GM18867 (cell line): Measurements from ENCODE around the gene AKR7A2.
"Not testable (repeated sequence)": the region's sequence is repeated elsewhere in the genome, so short reads cannot be mapped to it uniquely, and the experiment has no call there.

Experiments
- ATAC-seq: cut with Tn5 transposase; IDR thresholded peaks from one replicate; pipeline ENCODE4 v1.9.1; 2021; ENCODE audit warnings: mild to moderate bottlenecking, moderate library complexity; ENCODE audit not compliant: unreplicated experiment

The AKR7A2 gene

DNA sequence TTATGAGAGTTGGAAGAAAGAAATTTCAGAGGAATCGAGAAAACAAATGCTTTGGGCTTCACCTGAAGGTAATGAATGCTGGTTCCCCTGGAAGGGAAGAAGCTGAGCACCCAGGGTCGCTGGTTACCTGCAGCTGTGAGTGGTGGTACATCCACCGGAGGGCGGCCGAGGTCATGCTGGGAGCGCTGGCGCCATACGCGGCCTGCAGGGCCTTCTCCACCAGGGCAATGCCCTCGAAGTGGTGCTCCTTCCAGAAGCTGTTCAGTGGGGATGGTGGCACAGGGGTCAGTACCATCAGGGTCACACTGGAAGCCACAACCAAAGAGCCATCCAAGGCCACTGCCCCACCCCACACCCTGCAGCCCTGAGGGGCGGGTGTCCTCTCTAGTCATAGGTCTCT is 43.5 kb downstream of the AKR7A2 start:
- ATAC-seq, result no peak

DNA sequence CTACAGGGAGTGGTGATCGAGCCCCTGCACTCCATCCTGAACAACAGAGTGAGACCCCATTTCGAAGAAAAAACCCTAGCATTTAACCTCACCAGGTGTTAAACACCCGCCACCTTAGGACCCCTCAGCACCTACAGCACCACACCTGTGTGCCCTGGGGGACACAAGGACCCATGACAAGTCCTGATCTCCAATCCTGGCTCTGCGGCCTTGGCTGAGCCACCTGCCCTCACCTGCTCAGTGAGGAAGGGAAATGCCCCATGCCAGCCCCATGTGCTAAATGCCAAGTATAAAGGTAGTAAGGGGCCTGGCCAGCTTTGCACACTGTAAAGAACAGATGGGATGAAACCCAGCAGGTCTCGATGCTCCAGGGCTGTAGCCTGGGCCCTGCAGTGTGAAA is 49.2 kb downstream of the AKR7A2 start:
- no peak for ATAC-seq

DNA sequence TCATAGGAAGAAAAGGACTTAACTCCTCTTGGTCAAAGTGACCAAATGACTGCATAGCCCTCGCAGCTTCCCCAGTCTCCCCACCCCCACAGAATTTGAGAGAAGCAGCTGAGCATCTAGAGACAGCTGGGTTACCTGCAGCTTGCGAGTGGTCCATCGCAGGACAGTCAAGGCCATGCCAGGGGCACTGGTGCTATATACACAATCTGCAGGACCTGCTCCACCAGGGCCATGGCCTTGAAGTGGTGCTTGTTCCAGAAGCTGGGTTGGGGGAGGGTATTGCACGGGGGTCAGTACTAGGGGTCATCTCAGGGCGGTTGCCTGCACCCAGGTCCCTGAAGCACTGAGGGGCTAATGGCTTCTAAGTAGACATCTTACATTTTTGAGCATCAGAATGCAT is 49.9 kb downstream of the AKR7A2 start:
- ATAC-seq, result no peak

DNA sequence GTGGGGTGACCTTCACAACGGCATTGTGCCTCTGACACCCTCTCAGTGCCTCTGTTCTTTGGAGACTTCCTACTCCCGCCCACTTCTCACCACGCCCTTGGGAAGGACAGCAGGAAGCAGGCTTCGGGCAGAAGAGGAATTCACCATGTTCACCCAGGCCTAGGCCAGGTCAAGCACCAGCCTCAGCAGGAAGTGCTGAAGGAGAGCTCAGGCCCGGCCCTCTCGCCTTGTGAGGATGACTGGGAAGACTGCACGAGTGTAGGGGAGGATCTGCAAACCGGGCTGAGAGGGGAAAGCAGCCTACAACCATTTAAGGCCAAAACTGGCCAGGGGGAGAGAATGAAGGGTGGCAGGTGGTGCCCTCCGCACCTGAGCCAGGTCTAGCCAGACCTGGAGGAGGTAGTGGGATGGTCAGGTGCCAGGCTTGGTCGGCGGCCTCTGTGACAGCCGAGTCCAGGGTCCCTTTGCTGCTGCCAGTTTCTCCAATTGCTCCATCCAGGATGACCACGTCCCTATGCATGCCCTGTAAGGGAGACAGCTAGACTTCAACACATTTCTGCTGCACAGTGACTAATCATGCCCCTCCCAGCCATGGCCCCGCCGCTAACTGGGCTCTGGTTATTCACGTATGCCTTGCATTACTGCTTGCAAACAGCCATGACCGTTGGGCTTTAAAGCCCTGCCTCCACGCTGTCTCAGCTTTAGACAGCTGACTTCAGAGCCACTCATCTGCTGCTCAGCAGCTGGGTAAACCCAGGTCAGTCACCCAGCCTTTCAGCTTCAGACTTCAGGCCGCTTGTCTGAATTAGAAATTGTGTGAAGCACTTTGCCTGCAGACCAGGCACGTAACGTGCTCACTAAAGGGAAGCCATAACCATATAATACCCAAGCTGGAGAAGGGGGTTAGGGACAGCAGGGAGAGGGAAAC is 51.5 kb downstream of the AKR7A2 start:
- no peak for ATAC-seq

DNA sequence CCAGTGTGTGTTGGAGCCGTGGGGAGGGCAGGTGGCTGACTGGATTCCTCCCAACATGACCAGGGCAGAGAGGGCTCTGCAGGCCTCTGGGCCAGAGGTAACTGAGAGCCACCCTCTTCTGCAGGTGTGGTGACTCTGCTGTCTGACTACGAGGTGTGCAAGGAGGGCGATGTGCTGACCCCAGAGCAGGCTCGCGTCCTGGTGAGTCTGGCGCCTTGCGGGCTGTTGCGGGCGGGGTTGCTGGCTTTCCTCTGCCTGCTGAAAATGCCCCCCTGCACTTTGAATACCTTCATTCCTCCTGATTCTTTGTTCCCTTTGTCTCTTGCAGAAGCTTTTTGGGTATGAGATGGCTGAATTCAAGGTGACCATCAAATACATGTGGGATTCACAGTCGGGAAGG is 53.6 kb downstream of the AKR7A2 start:
- ATAC-seq, result no peak

DNA sequence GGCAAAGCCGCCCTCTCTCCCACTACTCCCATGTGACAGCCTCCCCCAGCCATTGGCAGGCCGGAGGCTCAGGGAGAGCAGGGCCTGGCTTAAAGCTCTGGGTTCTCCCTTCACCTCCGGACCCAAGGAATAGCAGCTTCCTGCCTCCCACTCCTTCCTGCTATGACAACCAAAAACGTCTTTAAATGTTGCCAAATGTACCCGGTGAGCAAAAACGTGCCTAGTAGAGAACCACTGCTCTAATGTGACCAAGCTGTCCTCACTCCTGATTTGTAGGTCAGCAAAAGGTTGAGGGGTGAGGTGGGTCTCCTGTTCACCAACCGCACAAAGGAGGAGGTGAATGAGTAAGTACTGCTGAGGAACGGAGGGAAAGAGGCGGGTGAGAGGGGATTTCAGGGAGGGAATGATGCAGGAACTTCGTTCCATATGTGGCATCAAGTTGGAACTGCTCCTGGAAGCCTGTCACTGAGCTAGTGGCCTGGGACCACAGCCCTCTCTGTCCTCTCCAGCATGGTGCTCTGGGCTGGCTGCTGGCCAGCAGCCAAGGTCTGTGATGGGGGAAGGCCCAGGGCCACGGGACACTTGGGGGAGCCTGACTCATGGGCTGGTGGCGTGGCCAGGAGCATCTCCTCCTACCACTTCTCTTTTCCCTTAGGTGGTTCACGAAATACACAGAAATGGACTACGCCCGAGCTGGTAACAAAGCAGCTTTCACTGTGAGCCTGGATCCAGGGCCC is 54.6 kb downstream of the AKR7A2 start:
- no peak for ATAC-seq

DNA sequence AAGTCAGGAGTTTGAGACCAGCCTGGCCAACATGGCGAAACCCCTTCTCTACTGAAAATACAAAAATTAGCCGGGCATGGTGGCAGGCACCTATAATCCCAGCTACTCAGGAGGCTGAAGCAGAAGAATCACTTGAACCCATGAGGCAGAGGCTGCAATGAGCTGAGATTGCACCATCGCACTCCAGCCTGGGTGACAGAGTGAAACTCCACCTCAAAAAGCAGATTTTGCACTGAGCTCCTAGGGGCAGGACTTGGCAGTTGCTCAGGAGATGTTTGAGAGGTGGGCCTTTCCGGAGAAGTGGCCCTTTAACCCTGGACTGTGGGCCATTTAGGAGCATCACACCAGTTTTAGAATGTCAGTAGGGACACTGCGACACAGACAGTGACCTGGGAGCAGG is 55.6 kb downstream of the AKR7A2 start:
- not testable (repeated sequence) for ATAC-seq

DNA sequence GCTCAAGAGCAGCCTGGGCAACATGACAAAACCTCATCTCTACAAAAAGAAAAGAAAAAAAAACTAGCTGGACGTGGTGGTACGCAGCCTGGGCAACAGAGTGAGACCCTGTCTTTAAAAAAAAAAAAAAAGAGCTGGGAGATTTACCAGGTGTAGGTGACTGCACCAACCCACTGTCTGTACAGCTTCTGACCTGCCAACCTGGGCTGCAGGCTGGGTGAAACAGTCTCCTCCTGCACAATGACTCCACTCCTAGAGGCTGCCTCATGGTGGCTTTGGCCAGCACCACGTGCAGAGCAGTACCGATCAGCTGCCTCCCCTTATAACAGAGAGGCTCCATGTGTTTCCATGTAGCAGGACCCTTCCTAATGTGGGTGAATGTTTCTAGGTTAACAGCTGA is 56.7 kb downstream of the AKR7A2 start:
- ATAC-seq, result no peak

DNA sequence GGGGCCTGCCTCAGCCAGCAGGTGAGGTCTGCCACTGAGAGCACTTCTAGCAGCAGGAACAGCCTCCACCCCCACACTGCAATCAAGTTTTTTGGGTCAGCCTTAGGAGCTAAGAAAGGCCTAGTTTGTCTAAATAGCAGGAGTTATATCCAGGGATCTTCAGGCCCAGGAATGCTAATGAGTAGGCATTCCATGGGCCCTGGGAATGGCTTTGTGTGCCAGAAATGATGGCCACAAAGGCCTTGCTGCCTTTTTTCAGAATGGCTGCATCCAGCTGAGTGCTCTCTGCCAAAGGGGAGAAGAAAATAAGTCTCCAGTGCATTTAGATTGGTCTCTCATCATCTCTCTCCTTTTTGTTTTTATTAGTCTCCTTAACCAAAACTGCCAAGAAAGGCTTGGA is 57.5 kb downstream of the AKR7A2 start:
- no peak for ATAC-seq
